Stimulated activated CD4-positive, alpha-beta T cell treated with anti-CD3 and anti-CD28 coated beads, Interleukin-4, amount 100 ng/mL, for 4 hours (primary cell): ENCODE results near the gene GIMAP7.
"Not testable (repeated sequence)": the region's sequence is repeated elsewhere in the genome, so short reads cannot be mapped to it uniquely, and the experiment has no call there.

ENCODE experiments used
- DNase-seq, 2 experiments: peaks; one replicate each; pipeline ENCODE4 v3.0.0-alpha.2; 2020

The GIMAP7 gene

DNA sequence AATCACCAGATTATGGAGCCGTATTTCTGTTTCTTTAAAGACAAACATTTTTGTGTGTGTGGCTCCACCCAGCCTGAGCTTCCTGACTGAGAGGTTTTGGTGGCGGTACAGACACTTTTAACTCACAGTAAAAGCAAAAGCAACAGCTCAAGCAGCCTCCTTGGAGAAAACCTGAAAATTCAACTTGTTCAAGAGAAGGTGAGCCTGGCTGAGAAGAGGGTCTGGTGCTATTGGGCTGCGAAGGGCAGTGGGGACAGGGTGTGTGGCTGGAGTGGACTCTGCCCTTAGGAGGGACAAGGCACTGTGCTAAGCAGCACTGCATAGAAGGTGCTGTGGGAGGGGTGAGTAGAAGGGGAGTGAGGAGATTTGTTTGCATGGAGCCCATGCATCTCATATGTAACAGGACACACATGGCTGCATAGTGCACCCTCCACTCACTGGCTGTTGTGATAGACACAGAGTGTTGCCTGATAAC lies at the start of gene GIMAP7:
GIMAP7 (plus strand) TSS at position 125 of the 475 bp plus-strand sequence. CDS start 5,103 bp downstream, outside the sequence.
- peak; percentile 18 to 59 for DNase-seq

DNA sequence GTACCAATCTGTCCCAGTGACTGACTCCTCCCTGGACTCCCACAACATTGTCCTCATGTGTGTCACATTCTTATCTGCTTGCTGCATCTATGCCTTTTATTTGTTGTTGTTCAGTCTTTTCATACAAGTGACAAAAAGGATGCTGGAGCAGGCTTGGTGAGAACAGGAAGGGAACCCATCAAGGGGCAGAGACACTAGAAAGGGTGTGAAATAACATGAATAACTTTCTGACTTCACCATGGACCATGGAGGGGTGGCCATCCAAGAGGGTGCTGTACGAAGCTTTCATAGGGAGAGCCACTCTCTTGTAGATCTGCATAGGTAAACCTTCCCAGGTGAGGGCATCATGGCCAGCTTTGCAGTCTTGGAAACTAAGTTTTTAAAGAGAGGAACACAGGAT lies 49.7 kb upstream of the GIMAP7 start:
- DNase-seq: no peak

DNA sequence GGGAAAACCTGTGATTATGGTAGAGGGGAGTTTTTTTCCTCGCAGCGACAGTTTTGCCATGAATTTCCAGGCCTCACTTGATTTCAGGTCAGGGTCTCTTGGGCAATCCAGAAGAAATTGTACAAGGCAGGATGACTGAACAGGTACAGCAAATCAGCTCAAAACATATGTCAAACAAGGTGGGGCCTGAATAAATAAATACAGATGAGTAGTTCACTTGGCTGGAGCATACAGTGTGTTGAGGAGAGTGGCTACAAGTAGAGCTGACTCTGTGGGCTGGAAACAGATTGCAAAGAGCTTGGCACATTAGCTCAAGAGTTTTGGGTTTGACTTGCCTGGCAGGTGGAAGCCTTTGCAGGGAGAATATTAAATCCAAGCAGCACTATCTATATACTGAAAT lies 49.3 kb upstream of the GIMAP7 start:
- DNase-seq: no peak

DNA sequence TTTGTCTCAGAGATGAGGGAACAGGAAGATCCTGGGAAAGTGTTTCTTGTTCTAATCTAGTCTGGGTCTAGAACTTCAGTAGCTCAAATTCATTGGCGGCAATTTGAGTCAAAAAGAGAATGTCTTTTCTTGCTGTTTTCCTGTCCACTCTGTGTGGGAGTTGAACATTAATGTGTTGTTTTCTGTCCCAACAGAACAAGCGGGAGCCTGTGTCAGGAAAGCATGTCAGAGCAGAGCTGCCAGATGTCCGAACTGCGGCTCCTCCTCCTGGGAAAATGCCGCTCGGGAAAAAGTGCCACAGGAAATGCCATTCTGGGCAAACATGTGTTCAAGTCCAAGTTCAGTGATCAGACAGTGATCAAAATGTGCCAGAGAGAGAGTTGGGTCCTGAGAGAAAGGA lies 48.2 kb upstream of the GIMAP7 start:
- DNase-seq: no peak

DNA sequence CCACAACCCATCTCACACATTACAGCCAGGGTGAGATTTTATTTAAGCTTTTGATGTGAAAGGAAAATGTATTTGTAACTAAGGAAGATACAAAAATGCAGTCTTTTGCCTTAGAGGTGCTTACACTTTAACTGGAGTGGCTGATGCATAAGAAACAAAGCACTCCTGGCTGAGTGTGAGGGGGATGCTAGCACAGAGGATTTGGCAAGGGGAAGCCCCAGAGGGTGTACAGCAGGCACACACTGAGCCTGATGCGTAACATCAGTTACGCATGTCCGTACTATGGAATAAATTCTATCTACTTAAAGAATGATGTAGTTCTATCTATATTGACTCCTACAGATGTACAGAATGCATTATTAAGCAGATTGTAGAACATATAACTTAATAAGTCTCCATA lies 46.4 kb upstream of the GIMAP7 start:
- DNase-seq: peak in 1 of 2 experiments; percentile 31

DNA sequence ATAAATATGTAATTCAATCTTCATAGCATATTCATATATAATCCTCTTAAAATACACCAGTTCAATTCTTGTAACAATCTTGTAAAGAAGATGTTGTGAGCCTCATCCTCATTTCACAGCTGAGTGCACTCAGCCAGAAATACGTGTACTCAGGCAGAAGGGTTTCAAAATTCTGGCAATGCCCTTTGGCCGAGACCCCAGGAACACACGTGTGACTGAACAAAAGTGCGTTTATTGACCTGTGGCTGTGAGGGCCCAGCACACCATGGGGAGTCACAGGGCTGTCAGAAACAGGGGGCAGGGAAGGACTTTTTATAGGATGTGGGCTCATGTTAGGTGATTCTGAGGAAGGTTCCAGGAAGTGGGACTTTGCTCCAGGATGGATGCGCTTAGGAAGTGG lies 42.8 kb upstream of the GIMAP7 start:
- DNase-seq: no peak

DNA sequence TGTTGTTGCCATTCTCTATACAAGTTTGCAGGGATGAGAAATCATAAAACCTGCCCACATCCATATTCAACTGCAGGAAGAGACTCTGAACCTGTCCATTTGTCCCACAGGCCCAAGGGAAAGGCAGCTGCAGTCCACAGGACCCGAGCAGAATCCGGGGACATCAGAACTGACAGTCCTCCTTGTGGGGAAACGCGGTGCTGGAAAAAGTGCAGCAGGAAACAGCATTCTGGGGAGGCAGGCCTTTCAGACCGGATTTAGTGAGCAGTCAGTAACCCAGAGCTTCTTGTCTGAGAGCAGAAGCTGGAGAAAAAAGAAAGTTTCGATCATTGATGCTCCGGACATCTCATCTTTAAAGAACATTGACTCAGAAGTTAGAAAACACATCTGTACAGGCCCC lies 40.8 kb upstream of the GIMAP7 start:
- no peak for DNase-seq

DNA sequence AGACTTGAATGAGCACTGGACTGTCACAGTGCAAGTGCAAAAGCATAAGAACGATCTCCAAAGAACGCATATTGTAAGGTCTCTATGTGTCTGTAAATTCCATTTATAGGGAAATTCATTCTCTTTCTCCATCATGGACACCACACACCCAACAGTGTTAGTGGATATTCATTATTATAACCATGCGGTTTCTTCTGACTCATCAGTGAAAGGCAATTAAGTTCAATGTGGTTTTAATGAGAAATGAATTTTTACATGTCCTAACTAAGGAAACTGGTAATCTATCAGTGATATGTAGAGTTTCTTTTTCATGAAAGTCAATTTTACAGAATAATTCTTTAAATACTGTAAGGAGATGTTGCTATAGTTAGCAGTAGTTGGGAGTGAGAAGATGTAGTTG lies 38.4 kb upstream of the GIMAP7 start:
- DNase-seq: no peak

DNA sequence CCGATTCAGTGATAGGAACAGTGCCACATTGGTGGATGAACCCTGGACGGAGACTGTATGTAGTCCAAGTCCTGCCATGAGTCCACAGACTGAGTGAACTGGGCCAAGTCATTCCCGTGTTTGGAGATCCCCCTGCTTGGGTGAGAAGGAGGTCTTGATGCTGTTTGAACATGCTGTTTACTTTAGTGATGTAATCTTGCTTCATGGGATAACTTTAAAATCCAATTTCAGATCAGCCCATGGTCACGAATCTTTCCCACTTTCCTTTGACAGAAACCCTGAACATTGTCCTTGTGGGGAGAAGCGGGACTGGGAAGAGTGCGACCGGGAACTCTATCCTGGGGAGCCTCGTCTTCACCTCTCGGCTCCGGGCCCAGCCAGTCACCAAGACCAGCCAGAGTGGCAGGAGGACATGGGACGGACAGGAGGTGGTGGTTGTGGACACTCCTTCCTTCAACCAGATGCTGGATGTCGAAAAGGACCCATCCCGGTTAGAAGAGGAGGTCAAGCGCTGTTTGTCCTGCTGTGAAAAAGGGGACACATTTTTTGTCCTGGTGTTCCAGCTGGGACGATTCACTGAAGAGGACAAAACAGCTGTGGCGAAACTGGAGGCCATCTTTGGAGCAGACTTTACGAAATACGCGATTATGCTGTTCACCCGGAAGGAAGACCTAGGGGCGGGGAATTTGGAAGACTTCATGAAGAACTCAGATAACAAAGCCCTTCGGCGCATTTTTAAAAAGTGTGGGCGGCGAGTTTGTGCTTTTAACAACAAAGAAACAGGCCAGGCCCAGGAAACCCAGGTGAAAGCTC lies 37.6 kb upstream of the GIMAP7 start:
- peak; percentile 31 to 67 for DNase-seq

DNA sequence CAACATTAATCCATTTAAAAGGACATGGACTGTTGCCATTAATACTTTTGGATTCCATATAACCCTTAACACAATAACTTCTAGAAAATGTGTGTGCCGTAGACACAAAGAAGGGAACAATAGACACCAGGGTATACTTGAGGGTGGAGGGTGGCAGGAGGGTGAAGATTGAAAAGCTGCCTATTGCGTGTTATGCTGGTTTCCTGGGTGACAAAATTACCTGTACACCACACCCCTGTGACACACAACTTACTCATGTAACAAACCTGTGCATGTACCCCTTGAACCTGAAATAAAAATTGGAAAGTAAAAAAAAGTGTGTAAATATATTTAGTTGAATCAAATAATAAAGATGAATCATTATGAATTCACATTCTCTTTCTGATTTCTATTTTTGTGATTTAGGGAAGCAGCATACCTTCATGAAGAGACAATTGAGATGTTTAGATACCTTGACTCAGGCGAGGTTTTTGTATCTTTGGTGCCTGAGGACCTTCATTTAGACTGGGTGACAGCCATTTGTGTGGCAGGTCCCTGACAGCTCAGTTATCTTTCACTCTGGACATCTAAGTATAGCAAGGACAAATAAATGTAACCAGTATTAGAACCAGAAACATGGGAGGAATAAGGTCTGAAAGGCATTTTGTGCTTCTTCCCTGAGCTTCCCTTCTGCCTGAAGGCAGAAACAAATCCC lies 35.5 kb upstream of the GIMAP7 start:
- peak in 1 of 2 experiments; percentile 53 for DNase-seq

DNA sequence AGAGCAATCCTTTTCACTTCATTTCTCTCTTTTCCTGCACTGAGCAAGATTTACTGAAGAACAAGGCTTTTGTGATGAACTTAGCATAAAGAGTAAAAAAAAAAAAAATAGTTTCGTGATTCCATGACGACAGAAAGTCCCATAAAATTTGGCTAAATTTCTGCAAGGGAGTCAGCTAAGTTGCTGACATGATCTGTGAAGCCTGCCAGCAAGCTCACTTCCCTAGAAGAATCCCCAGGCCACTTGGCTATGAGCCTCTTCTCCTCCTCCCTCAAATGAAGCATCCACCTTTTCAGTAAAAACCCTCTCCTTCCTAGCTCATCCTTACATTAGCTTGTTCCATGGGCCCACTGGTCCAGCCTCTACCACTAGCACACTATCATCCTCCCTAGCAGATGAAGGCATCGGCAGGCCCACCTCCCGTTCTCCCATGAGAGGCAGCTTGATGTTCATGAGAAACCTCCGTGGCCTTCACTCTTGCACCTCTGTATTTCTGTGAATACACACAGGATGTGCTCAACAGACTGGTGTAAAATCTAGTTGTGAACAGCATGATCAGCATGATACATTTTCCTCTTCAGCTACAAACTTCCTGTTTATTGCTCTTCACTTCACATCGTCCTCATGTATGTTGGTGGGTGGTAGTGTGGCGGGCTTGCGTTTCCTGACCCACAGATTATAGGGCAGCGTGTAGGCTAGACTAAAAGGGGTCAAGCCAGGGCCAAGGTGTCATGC lies 33.3 kb upstream of the GIMAP7 start:
- peak in 1 of 2 experiments; percentile 32 for DNase-seq

DNA sequence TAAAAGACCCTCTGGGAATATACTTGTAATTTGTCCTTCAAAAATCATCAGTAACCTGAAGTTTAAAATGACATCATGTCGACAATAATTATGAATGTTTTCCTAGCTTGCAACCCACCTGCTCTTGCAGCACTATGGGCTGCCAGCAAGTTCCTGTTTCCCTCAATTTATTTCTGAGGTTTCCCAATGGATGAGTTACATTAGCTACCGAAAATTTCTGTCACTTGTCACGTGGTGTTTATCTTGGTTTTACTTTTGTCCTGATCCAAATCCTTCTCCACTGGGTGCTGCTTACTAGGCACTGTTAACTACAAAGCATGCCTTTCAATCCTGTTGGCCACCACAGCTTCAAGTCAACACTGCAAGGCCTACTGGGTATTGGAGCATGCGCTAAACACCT lies 32.8 kb upstream of the GIMAP7 start:
- no peak for DNase-seq

DNA sequence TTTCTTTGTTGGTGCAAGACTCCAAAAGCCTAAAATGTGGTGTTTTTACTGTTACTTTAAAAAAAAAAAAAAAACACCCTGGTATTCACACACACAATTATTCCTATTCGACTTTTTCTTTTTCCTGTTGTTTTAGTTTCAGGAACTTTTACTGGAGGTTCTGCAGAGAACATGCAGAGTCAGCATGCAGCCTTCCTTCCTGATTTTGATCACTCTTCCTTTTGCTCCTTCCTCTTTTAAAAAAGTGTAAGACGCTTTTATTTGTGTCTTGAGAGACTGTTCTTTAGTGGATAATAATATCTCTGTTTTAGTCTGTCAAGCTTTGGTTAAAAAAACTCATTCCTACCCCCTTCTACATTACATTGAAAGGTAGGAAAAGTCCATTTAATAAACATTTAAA lies 31.2 kb upstream of the GIMAP7 start:
- not testable (repeated sequence) for DNase-seq

DNA sequence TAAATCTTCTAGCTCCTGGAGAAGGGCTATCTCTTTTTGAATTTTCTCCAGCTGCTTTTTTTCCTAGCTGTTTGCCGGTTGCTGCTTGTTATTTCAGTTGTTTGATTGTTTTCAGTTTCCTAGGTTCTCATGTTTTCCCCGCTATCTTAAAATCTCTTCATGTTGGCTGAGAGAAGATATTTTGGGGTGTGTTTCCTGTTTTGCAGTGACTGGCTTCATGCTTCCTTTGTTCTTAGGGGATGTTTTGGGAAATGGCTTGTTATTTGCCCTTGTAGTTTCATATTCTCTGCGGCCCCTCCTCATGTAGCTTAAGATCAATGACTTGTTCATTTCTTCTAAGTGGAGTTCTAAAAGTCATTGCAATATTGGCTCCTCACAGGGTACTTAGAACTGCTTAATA lies 30.6 kb upstream of the GIMAP7 start:
- not testable (repeated sequence) for DNase-seq

DNA sequence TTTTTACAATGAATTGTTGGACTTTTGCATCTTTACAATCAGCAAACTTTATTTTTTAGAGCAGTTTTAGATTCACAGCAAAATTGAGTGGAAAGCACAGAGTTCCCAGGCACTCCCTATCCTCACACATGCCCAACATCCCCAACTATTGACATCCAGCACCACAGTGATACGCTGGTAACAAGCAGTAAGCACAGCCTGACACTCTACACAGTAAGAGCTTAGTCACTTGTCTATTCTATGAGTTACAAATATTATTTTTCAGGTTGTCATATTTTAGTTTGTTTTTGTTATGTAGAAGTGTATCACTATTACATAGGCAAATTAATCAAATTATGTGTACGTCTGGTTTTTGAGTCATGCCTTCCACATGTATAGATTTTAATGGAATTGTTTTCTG lies 27.0 kb upstream of the GIMAP7 start:
- DNase-seq: no peak

DNA sequence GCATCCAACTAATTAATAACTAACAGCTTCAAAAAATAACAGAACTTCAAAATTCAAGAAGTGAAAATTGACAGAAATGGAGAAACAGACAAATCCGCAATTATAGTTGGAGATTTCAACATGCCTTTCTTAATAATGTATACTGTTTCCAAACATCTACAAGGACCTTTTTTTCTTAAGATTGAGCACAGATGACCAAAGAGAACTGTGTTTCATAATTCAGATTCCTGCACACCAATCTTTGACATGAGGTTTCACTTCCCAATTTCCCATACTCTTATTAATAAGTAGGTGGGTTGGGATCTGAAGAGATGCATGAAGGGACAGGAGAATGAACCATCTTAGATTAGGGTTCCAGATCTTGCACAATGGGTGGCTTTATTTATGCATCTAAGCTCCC lies 24.9 kb upstream of the GIMAP7 start:
- DNase-seq: no peak

DNA sequence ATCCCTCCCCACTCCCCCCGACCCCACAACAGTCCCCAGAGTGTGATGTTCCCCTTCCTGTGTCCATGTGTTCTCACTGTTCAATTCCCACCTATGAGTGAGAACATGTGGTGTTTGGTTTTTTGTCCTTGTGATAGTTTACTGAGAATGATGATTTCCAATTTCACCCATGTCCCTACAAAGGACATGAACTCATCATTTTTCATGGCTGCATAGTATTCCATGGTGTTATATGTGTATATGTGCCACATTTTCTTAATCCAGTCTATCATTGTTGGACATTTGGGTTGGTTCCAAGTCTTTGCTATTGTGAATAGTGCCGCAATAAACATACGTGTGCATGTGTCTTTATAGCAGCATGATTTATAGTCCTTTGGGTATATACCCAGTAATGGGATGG lies 21.2 kb upstream of the GIMAP7 start:
- not testable (repeated sequence) for DNase-seq

DNA sequence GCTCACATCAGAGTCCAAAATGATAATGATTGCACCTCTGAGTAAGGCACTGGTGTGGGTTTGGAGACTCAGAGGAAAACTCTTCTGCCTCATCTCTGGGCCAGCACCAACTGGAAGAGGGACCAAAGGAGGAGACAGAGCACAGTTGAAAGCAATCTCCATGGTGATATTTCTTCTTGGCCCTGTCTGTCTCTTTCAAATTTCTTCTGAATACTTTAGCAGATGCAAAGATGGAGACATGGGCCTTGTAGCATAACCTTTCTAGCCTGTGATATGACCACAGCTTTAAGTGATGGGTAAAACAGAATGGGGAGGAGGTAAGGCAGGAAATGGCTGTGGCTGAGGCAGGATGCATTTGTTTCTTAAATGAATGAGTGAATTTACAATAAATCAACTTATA lies 12.2 kb upstream of the GIMAP7 start:
- DNase-seq: peak in 1 of 2 experiments; percentile 35

DNA sequence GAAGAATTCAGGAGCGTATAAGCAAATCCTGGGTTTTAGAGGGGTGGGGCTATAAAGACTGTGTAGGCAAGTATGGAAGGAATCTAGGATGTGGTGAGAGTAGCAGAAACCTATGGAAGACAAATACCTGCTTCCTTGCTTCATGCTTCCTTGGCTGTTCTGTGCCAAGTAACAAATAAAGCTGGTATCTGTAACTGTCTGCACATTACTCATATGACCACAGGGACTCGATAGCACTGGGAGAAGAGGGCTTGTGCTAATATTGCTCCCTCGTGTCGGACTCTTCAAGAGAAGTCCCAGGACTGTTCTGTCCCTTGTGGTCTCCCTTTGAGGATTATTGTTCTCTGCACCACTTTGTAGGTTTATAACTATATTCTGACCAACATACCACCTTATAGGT lies 11.5 kb upstream of the GIMAP7 start:
- no peak for DNase-seq

DNA sequence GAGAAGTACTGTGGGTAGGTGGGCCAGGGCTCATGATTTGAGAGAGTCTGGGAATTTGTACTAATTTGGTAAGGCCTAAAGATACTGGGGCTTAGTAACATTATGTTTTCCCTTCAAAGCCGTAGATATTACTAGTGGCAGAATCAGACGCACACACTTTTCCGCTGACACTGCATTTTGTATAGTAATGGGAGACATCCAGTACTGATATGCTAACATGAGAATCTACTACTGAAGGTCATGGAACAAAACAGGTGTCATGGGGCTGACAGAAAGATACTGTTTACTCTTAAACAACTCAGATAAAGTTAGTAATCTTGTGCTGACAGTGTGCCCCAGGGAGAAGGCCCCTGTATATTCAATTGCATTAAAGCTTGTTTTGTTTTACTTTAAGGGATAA lies 11.1 kb upstream of the GIMAP7 start:
- peak in 1 of 2 experiments; percentile 58 for DNase-seq

DNA sequence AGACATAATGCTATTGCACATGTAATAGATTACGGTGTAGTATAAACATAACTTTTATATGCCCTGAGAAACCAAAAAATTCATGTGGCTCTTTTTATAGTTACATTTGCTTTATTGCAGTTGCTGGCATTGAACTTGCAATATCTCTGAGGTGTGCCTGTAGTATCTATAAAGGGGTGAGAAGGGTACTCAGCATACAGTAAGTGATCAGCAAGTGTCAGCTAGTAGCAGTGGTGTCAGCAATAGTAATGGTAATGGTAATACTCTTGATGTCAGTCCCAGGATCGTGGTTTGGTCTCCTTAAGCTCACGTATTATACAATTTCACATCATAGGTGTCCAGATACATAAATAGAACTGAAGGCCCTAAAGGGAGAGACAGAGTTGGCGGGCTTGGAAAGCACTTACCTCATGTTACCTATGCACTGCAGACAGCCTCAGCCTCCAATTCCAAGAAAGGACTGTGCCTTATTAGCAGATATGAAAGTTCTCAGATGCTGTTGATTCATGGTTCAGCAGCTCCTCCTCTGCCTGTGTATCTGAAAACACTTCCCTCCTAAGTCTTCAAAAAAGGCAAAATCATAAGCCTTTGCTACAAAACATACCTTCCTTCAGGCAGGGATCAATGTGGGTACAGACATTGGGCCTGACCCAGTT lies 6.6 kb upstream of the GIMAP7 start:
- peak in 1 of 2 experiments; percentile 31 for DNase-seq

DNA sequence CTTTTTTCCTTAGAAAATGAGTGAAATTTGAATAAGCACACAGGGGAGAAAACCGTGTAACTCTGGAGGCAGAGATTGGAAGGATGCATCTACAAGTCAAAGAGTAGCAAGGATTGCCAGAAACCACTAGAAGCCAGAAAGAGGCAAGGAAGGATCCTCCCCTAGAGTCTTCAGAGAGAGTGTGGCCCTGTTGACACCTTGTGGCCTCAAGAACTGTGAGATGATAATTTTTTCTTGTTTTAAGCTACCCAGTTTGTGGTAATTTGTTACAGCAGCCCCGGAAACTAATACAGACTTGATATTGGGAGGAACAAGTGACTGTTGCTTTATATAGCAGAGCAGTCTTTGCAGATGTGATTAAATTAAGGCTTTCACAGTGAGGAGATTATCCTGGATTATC lies 3.6 kb upstream of the GIMAP7 start:
- DNase-seq: no peak

DNA sequence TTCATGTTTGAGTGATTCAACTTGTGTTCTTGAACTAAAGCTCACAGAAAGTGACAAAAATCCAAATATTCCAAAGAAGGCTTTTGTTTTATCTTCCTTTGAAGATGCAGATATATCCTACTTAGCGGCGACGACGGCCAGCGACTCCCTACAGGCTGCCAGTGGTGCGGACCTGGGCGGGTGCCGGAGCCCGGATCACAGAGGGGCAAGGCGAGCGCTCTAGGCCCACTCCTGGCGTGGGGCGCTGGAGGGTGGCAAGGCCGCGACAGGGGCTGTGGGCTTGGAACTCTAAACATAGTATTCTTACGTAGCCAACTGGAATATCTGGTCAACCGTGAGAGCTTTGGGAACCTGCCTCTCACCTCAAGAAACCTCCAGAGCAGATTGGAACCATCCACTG lies 914 bp upstream of the GIMAP7 start:
- no peak for DNase-seq
